H9 (cell line): Measurements from ENCODE around the gene IQSEC1. TPM values are rescaled to one million over a fixed set of nuclear protein-coding genes. Genes with fewer than 3 reads are reported as not detected.
"Not testable (repeated sequence)": the region's sequence is repeated elsewhere in the genome, so short reads cannot be mapped to it uniquely, and the experiment has no call there.

Experiments used
- DNase-seq: peaks from one replicate; pipeline ENCODE4 v3.0.0-alpha.2; 2017
- H2AFZ ChIP-seq: one replicate; pipeline ENCODE4 v1.6.1; 2013; ENCODE audit warnings: mild to moderate bottlenecking, low read length, control low read depth, moderate library complexity
- H2AK5ac ChIP-seq: 2 replicates; pipeline ENCODE4 v1.6.1; 2013; ENCODE audit warnings: low read length, control low read depth, mixed read lengths; ENCODE audit not compliant: insufficient read length
- H2BK120ac ChIP-seq: one replicate; pipeline ENCODE4 v1.6.1; 2013; ENCODE audit warnings: low read depth, mild to moderate bottlenecking, low read length, control low read depth, inconsistent platforms; ENCODE audit not compliant: poor library complexity, severe bottlenecking
- H2BK12ac ChIP-seq: 2 replicates; pipeline ENCODE4 v1.6.1; 2013; ENCODE audit warnings: low read length, control low read depth, mixed read lengths, low read depth; ENCODE audit not compliant: insufficient read length
- H2BK15ac ChIP-seq: 2 replicates; pipeline ENCODE4 v1.6.1; 2013; ENCODE audit warnings: low read depth, low read length, control low read depth
- H2BK20ac ChIP-seq: one replicate; pipeline ENCODE4 v1.6.1; 2013; ENCODE audit warnings: low read depth, mild to moderate bottlenecking, low read length, control low read depth, inconsistent platforms; ENCODE audit not compliant: poor library complexity, severe bottlenecking
- H2BK5ac ChIP-seq: 2 replicates; pipeline ENCODE4 v1.6.1; 2013; ENCODE audit warnings: low read length, control low read depth, mixed read lengths; ENCODE audit not compliant: insufficient read length
- H3K14ac ChIP-seq: 2 replicates; pipeline ENCODE4 v1.6.1; 2013; ENCODE audit warnings: low read length, control low read depth; ENCODE audit not compliant: insufficient read depth
- H3K18ac ChIP-seq: 2 replicates; pipeline ENCODE4 v1.6.1; 2013; ENCODE audit warnings: low read depth, mild to moderate bottlenecking, mixed read lengths, low read length, control low read depth; ENCODE audit not compliant: insufficient read length
- H3K23ac ChIP-seq: 2 replicates; pipeline ENCODE4 v1.6.1; 2013; ENCODE audit warnings: low read length, control low read depth, mixed read lengths, low read depth; ENCODE audit not compliant: insufficient read length
- H3K23me2 ChIP-seq: 2 replicates; pipeline ENCODE4 v1.6.1; 2013; ENCODE audit warnings: low read depth, mild to moderate bottlenecking, mixed read lengths, low read length, control low read depth; ENCODE audit not compliant: insufficient read length, poor library complexity, severe bottlenecking
- H3K27ac ChIP-seq: 2 replicates; pipeline ENCODE4 v1.5.1; 2013; ENCODE audit warnings: low read length, control low read depth, mixed read lengths, low read depth; ENCODE audit not compliant: insufficient read length
- H3K27me3 ChIP-seq: 2 replicates; pipeline ENCODE4 v1.6.1; 2013; ENCODE audit warnings: low read length, control low read depth, inconsistent platforms; ENCODE audit not compliant: insufficient read depth
- H3K4ac ChIP-seq: 2 replicates; pipeline ENCODE4 v1.6.1; 2013; ENCODE audit warnings: low read depth, mild to moderate bottlenecking, control low read depth, inconsistent platforms, low read length, moderate library complexity
- H3K4me1 ChIP-seq: 2 replicates; pipeline ENCODE4 v1.6.1; 2013; ENCODE audit warnings: low read length, control low read depth, inconsistent platforms; ENCODE audit not compliant: insufficient read depth
- H3K4me2 ChIP-seq: 2 replicates; pipeline ENCODE4 v1.6.1; 2013; ENCODE audit warnings: low read length, control low read depth, mixed read lengths; ENCODE audit not compliant: insufficient read length, insufficient read depth
- H3K56ac ChIP-seq: 2 replicates; pipeline ENCODE4 v1.6.1; 2013; ENCODE audit warnings: low read depth, mild to moderate bottlenecking, mixed read lengths, low read length, control low read depth; ENCODE audit not compliant: insufficient read length
- H3K79me1 ChIP-seq: 2 replicates; pipeline ENCODE4 v1.6.1; 2013; ENCODE audit warnings: low read depth, mild to moderate bottlenecking, moderate library complexity, low read length, control low read depth, inconsistent platforms; ENCODE audit not compliant: insufficient read depth, poor library complexity, severe bottlenecking
- H3K79me2 ChIP-seq: 2 replicates; pipeline ENCODE4 v1.6.1; 2013; ENCODE audit warnings: low read length, control low read depth, inconsistent platforms; ENCODE audit not compliant: insufficient read depth
- H3K9ac ChIP-seq: 2 replicates; pipeline ENCODE4 v1.6.1; 2013; ENCODE audit warnings: low read length, control low read depth, mixed read lengths; ENCODE audit not compliant: insufficient read length; ENCODE audit errors: extremely low read depth
- H3K9me3 ChIP-seq: one replicate; pipeline ENCODE4 v1.6.1; 2013; ENCODE audit warnings: low read depth, low read length, inconsistent platforms; ENCODE audit not compliant: control insufficient read depth
- H3T11ph ChIP-seq: one replicate; pipeline ENCODE4 v1.6.1; 2013; ENCODE audit warnings: mild to moderate bottlenecking, low read length, control low read depth, inconsistent platforms
- H4K20me1 ChIP-seq: one replicate; pipeline ENCODE4 v1.6.1; 2013; ENCODE audit not compliant: control insufficient read depth, insufficient read length, insufficient read depth
- H4K5ac ChIP-seq: 2 replicates; pipeline ENCODE4 v1.6.1; 2013; ENCODE audit warnings: low read depth, mild to moderate bottlenecking, mixed read lengths, low read length, control low read depth; ENCODE audit not compliant: insufficient read length
- H4K8ac ChIP-seq: replicated peaks from 2 replicates; pipeline ENCODE4 v1.6.1; 2013; ENCODE audit warnings: low read length, control low read depth, mixed read lengths, low read depth; ENCODE audit not compliant: insufficient read length
- H4K91ac ChIP-seq: 2 replicates; pipeline ENCODE4 v1.6.1; 2013; ENCODE audit warnings: low read depth, mild to moderate bottlenecking, moderate library complexity, mixed read lengths, low read length, control low read depth; ENCODE audit not compliant: insufficient read length
- H3K27ac Mint-ChIP-seq, 3 experiments: 2 replicates in 2 of 3; 3 replicates in 1 of 3; pipeline ENCODE4 v1.8.0; 2020 to 2021; ENCODE audit warnings: mixed read lengths in 3 of 3, mild to moderate bottlenecking in 1 of 3, moderate library complexity in 1 of 3
- H3K27me3 Mint-ChIP-seq: 2 replicates; pipeline ENCODE4 v1.8.0; 2021; ENCODE audit warnings: low read depth, mild to moderate bottlenecking, moderate library complexity, mixed read lengths
- H3K36me3 Mint-ChIP-seq, 3 experiments: 2 replicates in 2 of 3; 3 replicates in 1 of 3; pipeline ENCODE4 v1.8.0; 2020 to 2021; ENCODE audit warnings: low read depth in 3 of 3, mixed read lengths in 3 of 3; ENCODE audit not compliant: insufficient read depth in 1 of 3
- H3K4me1 Mint-ChIP-seq, 2 experiments: 2 replicates each; pipeline ENCODE4 v1.8.0; 2020; ENCODE audit warnings: mixed read lengths in 2 of 2
- H3K4me3 Mint-ChIP-seq, 2 experiments: 2 replicates in 1 of 2; 3 replicates in 1 of 2; pipeline ENCODE4 v1.8.0; 2020 to 2021; ENCODE audit warnings: mild to moderate bottlenecking in 2 of 2, mixed read lengths in 2 of 2, moderate library complexity in 1 of 2
- H3K9me3 Mint-ChIP-seq, 2 experiments: 2 replicates in 1 of 2; 3 replicates in 1 of 2; pipeline ENCODE4 v1.8.0; 2020; ENCODE audit warnings: mild to moderate bottlenecking in 2 of 2, mixed read lengths in 2 of 2, moderate library complexity in 1 of 2
- WGBS: extraction: QIAGEN DNeasy Blood & Tissue Kit; methylation state at CpG from one replicate; pipeline ENCODE4 v1.1.7; 2013; ENCODE audit warnings: missing lambda C conversion rate, low lambda C conversion rate, mixed read lengths; ENCODE audit not compliant: insufficient read length; ENCODE audit errors: extremely low coverage; 5-methylcytosine and 5-hydroxymethylcytosine counted together
- total RNA-seq: library from RNA; stranded (reverse); gene quantifications from 2 replicates; pipeline ENCODE4 v1.2.1, GENCODE V29; 2021
- TF ChIP-seq, protein P1 (sequence below): fragments of 200-600 bp; sonication (generic); conservative IDR thresholded peaks from 3 replicates; pipeline ENCODE4 v1.8.0; 2021; ENCODE audit warnings: antibody characterized with exemption, mild to moderate bottlenecking

The IQSEC1 gene
- total RNA-seq, 1 experiment from 2014 or later, result 19.1 TPM

DNA sequence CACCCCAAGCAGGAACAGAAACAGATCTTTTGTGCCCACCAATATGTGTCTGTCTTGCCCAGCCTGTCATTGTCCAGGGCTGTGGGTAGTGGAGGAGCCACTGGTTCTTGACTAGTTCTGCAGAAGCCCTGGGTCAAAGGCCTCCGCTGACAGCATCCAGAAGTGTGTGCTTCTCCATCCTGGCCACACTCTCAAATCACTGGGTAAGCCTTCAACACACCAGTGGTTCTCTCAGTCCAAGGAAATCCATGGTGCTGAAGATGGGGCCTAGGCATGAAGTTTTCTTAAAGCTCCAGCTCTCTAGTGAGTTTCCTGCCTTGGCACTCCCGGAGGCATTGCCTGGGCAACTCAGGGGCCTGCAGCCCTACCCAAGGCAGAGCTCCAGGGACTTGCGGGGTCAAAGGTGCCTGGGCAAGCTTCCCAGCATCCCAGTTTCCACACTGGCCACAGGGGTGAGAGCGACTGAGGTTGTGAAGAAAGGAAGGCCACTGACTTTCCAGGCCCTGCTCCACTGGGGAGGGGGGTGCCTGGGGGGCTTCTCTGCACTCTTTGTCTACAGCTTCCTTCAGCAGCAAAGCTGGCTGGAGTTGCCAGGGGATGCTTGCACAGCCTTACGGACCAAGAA is 193.9 kb downstream of the IQSEC1 start:
- Histone ChIP-seq H4K5ac (no peak overlapping the region), H3K56ac (no peak overlapping the region), H2BK120ac (no peak overlapping the region), H3K9me3 (no peaks in the 10 kb centered on the region), H3K4me1 (no peaks in the 10 kb centered on the region), H3K79me1 (no peaks in the 10 kb centered on the region), H4K20me1 (no peaks in the 10 kb centered on the region), H3K23me2 (no peaks in the 10 kb centered on the region), H2AK5ac (no peak overlapping the region), H3K23ac (no peak overlapping the region), H4K8ac (no peak overlapping the region), H3K18ac (no peak overlapping the region), H3K4me2 (no peak overlapping the region), H2BK5ac (no peak overlapping the region), H2BK12ac (no peak overlapping the region), H2AFZ (no peak overlapping the region), H3K27ac (no peak overlapping the region), H3K4ac (no peak overlapping the region), H2BK15ac (no peak overlapping the region), H4K91ac (no peak overlapping the region), H3K9ac (no peak overlapping the region), H3K27me3 (no peaks in the 10 kb centered on the region), H2BK20ac (no peak overlapping the region), H3T11ph (no peak overlapping the region), H3K14ac (no peak overlapping the region), H3K79me2 (no peaks in the 10 kb centered on the region)
- Mint-ChIP-seq H3K27ac (no peak overlapping the region), H3K4me1 (peaks cover 5 to 16% of the 10 kb centered on the region in 2 experiments; a peak in 3 of 4 replicates), H3K27me3 (peaks cover 42% of the 10 kb centered on the region), H3K9me3 (peaks cover 0 to 2% of the 10 kb centered on the region in 2 experiments; a peak in 2 of 5 replicates), H3K4me3 (no peak overlapping the region), H3K36me3 (peaks cover 0 to 4% (median 0%) of the 10 kb centered on the region in 3 experiments; a peak in 2 of 7 replicates)
- no CpG with 5 or more reads among the region's 5 CpGs for WGBS
- TF ChIP-seq, protein P1, sequence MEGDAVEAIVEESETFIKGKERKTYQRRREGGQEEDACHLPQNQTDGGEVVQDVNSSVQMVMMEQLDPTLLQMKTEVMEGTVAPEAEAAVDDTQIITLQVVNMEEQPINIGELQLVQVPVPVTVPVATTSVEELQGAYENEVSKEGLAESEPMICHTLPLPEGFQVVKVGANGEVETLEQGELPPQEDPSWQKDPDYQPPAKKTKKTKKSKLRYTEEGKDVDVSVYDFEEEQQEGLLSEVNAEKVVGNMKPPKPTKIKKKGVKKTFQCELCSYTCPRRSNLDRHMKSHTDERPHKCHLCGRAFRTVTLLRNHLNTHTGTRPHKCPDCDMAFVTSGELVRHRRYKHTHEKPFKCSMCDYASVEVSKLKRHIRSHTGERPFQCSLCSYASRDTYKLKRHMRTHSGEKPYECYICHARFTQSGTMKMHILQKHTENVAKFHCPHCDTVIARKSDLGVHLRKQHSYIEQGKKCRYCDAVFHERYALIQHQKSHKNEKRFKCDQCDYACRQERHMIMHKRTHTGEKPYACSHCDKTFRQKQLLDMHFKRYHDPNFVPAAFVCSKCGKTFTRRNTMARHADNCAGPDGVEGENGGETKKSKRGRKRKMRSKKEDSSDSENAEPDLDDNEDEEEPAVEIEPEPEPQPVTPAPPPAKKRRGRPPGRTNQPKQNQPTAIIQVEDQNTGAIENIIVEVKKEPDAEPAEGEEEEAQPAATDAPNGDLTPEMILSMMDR, result no peak
- no peak for DNase-seq

DNA sequence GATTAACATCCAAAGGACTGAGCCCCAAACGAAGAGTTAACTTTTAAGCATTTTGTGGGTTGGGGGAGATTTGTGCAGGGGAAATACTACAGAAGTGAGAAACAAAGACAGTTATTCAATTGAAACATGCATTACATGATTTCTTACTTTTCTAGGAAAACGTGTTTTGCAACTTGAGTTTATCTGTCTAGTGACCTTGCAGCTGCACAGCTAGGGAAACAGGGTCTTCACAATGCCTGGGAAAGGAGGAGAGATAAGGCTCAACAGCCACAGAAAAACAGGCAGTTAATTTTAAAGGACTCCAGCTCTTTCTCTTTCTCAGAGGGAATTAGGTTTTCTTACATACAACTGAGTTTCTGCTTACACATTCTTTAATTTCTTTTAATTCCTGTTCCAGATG is 194.5 kb downstream of the IQSEC1 start:
- H3K9me3 ChIP-seq, H2AFZ ChIP-seq, H3K4me2 ChIP-seq, H2BK20ac ChIP-seq, H3K79me2 ChIP-seq, H3K4me3 Mint-ChIP-seq, H3K9me3 Mint-ChIP-seq, H3K79me1 ChIP-seq, H3K56ac ChIP-seq, H4K5ac ChIP-seq, H2BK5ac ChIP-seq, H4K8ac ChIP-seq, H3K36me3 Mint-ChIP-seq, H3K27me3 ChIP-seq, H3K27ac ChIP-seq, H4K20me1 ChIP-seq, DNase-seq, H3K14ac ChIP-seq, H3K9ac ChIP-seq, H2BK120ac ChIP-seq, H3K23me2 ChIP-seq, H3K27ac Mint-ChIP-seq, H2BK15ac ChIP-seq, H3K4me1 ChIP-seq, H2BK12ac ChIP-seq, H3K18ac ChIP-seq, H3T11ph ChIP-seq, H3K4ac ChIP-seq, H4K91ac ChIP-seq, H3K23ac ChIP-seq, H2AK5ac ChIP-seq: not testable (repeated sequence)
- WGBS, result no CpG with 5 or more reads among the region's 2 CpGs
- Mint-ChIP-seq H3K4me1 (peaks cover 7 to 18% of the 10 kb centered on the region in 2 experiments; a peak in 3 of 4 replicates), H3K27me3 (peaks cover 42% of the 10 kb centered on the region)
